ENCODE results near the gene JAK3. TPM values are rescaled to one million over a fixed set of nuclear protein-coding genes. Genes with fewer than 3 reads are reported as not detected.

JAK3 gene
- total RNA-seq, 2 donors from 2014 or later, result 2.0 to 3.1 TPM

GRCh38 chr19:17794731-17795494 lies 52.9 kb downstream of the JAK3 start, which contains the start of gene B3GNT3:
TSS of gene B3GNT3 (plus strand) at chr19:17795138. CDS start at chr19:17807808, 12,670 bp downstream.
- intact Hi-C loops (cut with DNase I), result no loop called here
- H3K27ac ChIP-seq, result peak within 1 kb of the TSS; percentile 23 to 63 (median 29)
- no peaks in the 10 kb centered on the region for H3K36me3 ChIP-seq (replicated peaks in 1 of 2; ENCODE audit: insufficient read depth in 1 of 2, low read depth in 2 of 2)
- H3K4me1 ChIP-seq, result peaks cover 59% of the 10 kb centered on the region
- TF ChIP-seq POLR2A (IDR thresholded peaks at IDR 0.05) (peak; percentile 19 to 64 (median 40)), CTCF (IDR thresholded peaks at IDR 0.05) (no peak)
- peak within 1 kb of the TSS in 1 of 2 donors; percentile 2 for H3K4me3 ChIP-seq
- DNase-seq, result peak; percentile 76 to 88 (median 83)
- H3K27me3 ChIP-seq, result no peaks in the 10 kb centered on the region
- 2 to 4% methylated on average over 29 to 50 of the region's 50 CpGs for WGBS, 2 donors
- ATAC-seq, result peak; percentile 54
- no peaks in the 10 kb centered on the region for H3K9me3 ChIP-seq

- intact Hi-C loops (cut with DNase I), result no loop called here
- H3K27me3 ChIP-seq, result no peaks in the 10 kb centered on the region
- H3K4me3 ChIP-seq, result no peak overlapping the region
- H3K36me3 ChIP-seq (replicated peaks in 1 of 2; ENCODE audit: insufficient read depth in 1 of 2, low read depth in 2 of 2), result no peaks in the 10 kb centered on the region
- DNase-seq, result no peak
- 26 to 45% methylated on average over 6 to 9 of the region's 9 CpGs for WGBS, 2 donors
- H3K9me3 ChIP-seq, result no peaks in the 10 kb centered on the region
- no peak for ATAC-seq
- peak overlapping the region in 1 of 4 donors; percentile 63 for H3K27ac ChIP-seq
- TF ChIP-seq POLR2A (IDR thresholded peaks at IDR 0.05), result no peak
- no peak for TF ChIP-seq CTCF (IDR thresholded peaks at IDR 0.05)
- H3K4me1 ChIP-seq, result peaks cover 60% of the 10 kb centered on the region
Measured at GRCh38 chr19:17794412-17794730, 53.4 kb downstream of the JAK3 start.

GRCh38 chr19:17790059-17790780 lies 57.6 kb downstream of the JAK3 start:
- Histone ChIP-seq H3K27ac (peak overlapping the region in 2 of 4 donors; percentile 38 to 73), H3K36me3 (replicated peaks in 1 of 2; ENCODE audit: insufficient read depth in 1 of 2, low read depth in 2 of 2) (no peaks in the 10 kb centered on the region), H3K9me3 (no peaks in the 10 kb centered on the region), H3K4me3 (no peak overlapping the region), H3K4me1 (peaks cover 36% of the 10 kb centered on the region), H3K27me3 (no peaks in the 10 kb centered on the region)
- WGBS, 2 donors, result 64 to 65% methylated on average over 6 of the region's 6 CpGs
- intact Hi-C loops (cut with DNase I), result no loop called here
- DNase-seq (peak in 1 of 4 donors; percentile 28), ATAC-seq (no peak)
- TF ChIP-seq CTCF (IDR thresholded peaks at IDR 0.05) (no peak), POLR2A (IDR thresholded peaks at IDR 0.05) (no peak)

- no peak for DNase-seq
- Histone ChIP-seq H3K27ac (no peak overlapping the region), H3K4me3 (no peak overlapping the region), H3K27me3 (no peaks in the 10 kb centered on the region), H3K4me1 (peaks cover 22% of the 10 kb centered on the region), H3K36me3 (replicated peaks in 1 of 2; ENCODE audit: insufficient read depth in 1 of 2, low read depth in 2 of 2) (no peaks in the 10 kb centered on the region), H3K9me3 (no peaks in the 10 kb centered on the region)
- WGBS, 2 donors, result 81 to 91% methylated on average over 2 of the region's 2 CpGs
- TF ChIP-seq CTCF (IDR thresholded peaks at IDR 0.05) (no peak), POLR2A (IDR thresholded peaks at IDR 0.05) (no peak)
- no peak for ATAC-seq
- intact Hi-C loops (cut with DNase I), result loop anchor here (10.0 kb wide), 1 partner anchor 66 kb away; the partner anchor contains the start of gene RPL18A
Measured at GRCh38 chr19:17788632-17789031, 59.1 kb downstream of the JAK3 start.

Measured in body of pancreas (tissue), 4 donors.